DOHH2 (cell line): ENCODE measurements around the gene GSG1.
"Not testable (repeated sequence)": the region's sequence is repeated elsewhere in the genome, so short reads cannot be mapped to it uniquely, and the experiment has no call there.

Experiments used
- H3F3A ChIP-seq: fragments of 200-600 bp; sonication (generic), shearing (Covaris generic); 2 replicates; pipeline ENCODE4 v1.6.0; 2016; ENCODE audit warnings: antibody characterized with exemption, mild to moderate bottlenecking; ENCODE audit not compliant: control insufficient read depth, insufficient read depth
- H3K27ac ChIP-seq: fragments of 200-600 bp; sonication (generic); 2 replicates; pipeline ENCODE4 v1.5.1; 2014; ENCODE audit warnings: low read depth, mild to moderate bottlenecking, low read length, moderate library complexity
- H3K27me3 ChIP-seq: fragments of 200-600 bp; sonication (generic); 2 replicates; pipeline ENCODE4 v1.6.1; 2014; ENCODE audit warnings: mild to moderate bottlenecking, low read length, mixed read lengths; ENCODE audit not compliant: control insufficient read depth
- H3K36me3 ChIP-seq: fragments of 200-600 bp; sonication (generic); 2 replicates; pipeline ENCODE4 v1.6.1; 2014; ENCODE audit warnings: mild to moderate bottlenecking, low read length, moderate library complexity, mixed read lengths; ENCODE audit not compliant: control insufficient read depth
- H3K4me1 ChIP-seq: fragments of 200-600 bp; sonication (generic); 2 replicates; pipeline ENCODE4 v1.6.1; 2014; ENCODE audit warnings: mild to moderate bottlenecking, low read length, mixed read lengths; ENCODE audit not compliant: control insufficient read depth
- H3K4me2 ChIP-seq: fragments of 200-600 bp; sonication (generic); 2 replicates; pipeline ENCODE4 v1.6.0; 2014; ENCODE audit warnings: mild to moderate bottlenecking, low read length, moderate library complexity
- H3K4me3 ChIP-seq: fragments of 200-600 bp; sonication (generic); 2 replicates; pipeline ENCODE4 v1.5.1; 2014; ENCODE audit warnings: mild to moderate bottlenecking, low read length, mixed read lengths
- H3K79me2 ChIP-seq: fragments of 200-600 bp; sonication (generic); 2 replicates; pipeline ENCODE4 v1.6.1; 2014; ENCODE audit warnings: mild to moderate bottlenecking, low read length, mixed read lengths; ENCODE audit not compliant: control insufficient read depth
- H3K9me2 ChIP-seq: fragments of 200-600 bp; sonication (generic); replicated peaks from 2 replicates; pipeline ENCODE4 v1.6.1; 2014; ENCODE audit warnings: mild to moderate bottlenecking, low read length, mixed read lengths; ENCODE audit not compliant: control insufficient read depth
- H3K9me3 ChIP-seq: fragments of 200-600 bp; sonication (generic); 2 replicates; pipeline ENCODE4 v1.6.1; 2014; ENCODE audit warnings: antibody characterized with exemption, low read length, mixed read lengths; ENCODE audit not compliant: control insufficient read depth, insufficient read depth
- H4K20me1 ChIP-seq: fragments of 200-600 bp; sonication (generic); 2 replicates; pipeline ENCODE4 v1.6.0; 2014; ENCODE audit warnings: low read depth, mild to moderate bottlenecking, antibody characterized with exemption, low read length, moderate library complexity; ENCODE audit not compliant: control insufficient read depth, insufficient read depth
- CTCF ChIP-seq: fragments of 200-600 bp; sonication (generic); IDR thresholded peaks from one replicate; pipeline ENCODE4 v1.5.1; 2014; ENCODE audit warnings: antibody characterized with exemption, mild to moderate bottlenecking, low read depth, low read length; ENCODE audit not compliant: poor library complexity, severe bottlenecking
- EZH2phosphoT487 ChIP-seq: fragments of 200-600 bp; sonication (generic); IDR thresholded peaks from 2 replicates; pipeline ENCODE4 v1.6.1; 2017; ENCODE audit warnings: borderline replicate concordance, mild to moderate bottlenecking, antibody characterized with exemption, low read length, moderate library complexity, mixed read lengths

The GSG1 gene

GRCh38 chr12:13060581-13060980 lies 42.9 kb downstream of the GSG1 start:
- H3K27ac ChIP-seq, result no peak overlapping the region
- no peaks in the 10 kb centered on the region for H3K79me2 ChIP-seq
- no peak for TF ChIP-seq CTCF
- no peak for TF ChIP-seq EZH2phosphoT487
- H3K9me2 ChIP-seq, result no peaks in the 10 kb centered on the region
- no peaks in the 10 kb centered on the region for H3K36me3 ChIP-seq
- H4K20me1 ChIP-seq, result no peaks in the 10 kb centered on the region
- no peaks in the 10 kb centered on the region for H3F3A ChIP-seq
- no peaks in the 10 kb centered on the region for H3K27me3 ChIP-seq
- no peaks in the 10 kb centered on the region for H3K9me3 ChIP-seq
- no peak overlapping the region for H3K4me3 ChIP-seq
- H3K4me2 ChIP-seq, result no peak overlapping the region
- no peaks in the 10 kb centered on the region for H3K4me1 ChIP-seq

GRCh38 chr12:13053617-13054016 lies 49.9 kb downstream of the GSG1 start:
- H3K36me3 ChIP-seq, H3K79me2 ChIP-seq, H3F3A ChIP-seq, H3K27ac ChIP-seq, H3K4me2 ChIP-seq, H4K20me1 ChIP-seq, H3K9me2 ChIP-seq, H3K9me3 ChIP-seq, H3K4me1 ChIP-seq, H3K4me3 ChIP-seq, H3K27me3 ChIP-seq: not testable (repeated sequence)

GRCh38 chr12:13052421-13052820 lies 51.0 kb downstream of the GSG1 start:
- no peaks in the 10 kb centered on the region for H3K36me3 ChIP-seq
- TF ChIP-seq CTCF, result no peak
- no peak for TF ChIP-seq EZH2phosphoT487
- no peak overlapping the region for H3K4me3 ChIP-seq
- H3K9me3 ChIP-seq, result peaks cover 5% of the 10 kb centered on the region; the same call in 1 of the 2 replicates
- H3K27me3 ChIP-seq, result no peaks in the 10 kb centered on the region
- no peaks in the 10 kb centered on the region for H3K4me1 ChIP-seq
- H3K27ac ChIP-seq, result no peak overlapping the region
- H3F3A ChIP-seq, result no peaks in the 10 kb centered on the region
- no peaks in the 10 kb centered on the region for H3K9me2 ChIP-seq
- no peaks in the 10 kb centered on the region for H3K79me2 ChIP-seq
- no peak overlapping the region for H3K4me2 ChIP-seq
- H4K20me1 ChIP-seq, result no peaks in the 10 kb centered on the region

- Histone ChIP-seq H3K9me2 (no peaks in the 10 kb centered on the region), H3K27ac (no peak overlapping the region), H3K79me2 (no peaks in the 10 kb centered on the region), H3K9me3 (peaks cover 5% of the 10 kb centered on the region; the same call in 1 of the 2 replicates), H3K36me3 (no peaks in the 10 kb centered on the region), H3K4me3 (no peak overlapping the region), H3K4me2 (no peak overlapping the region), H3K4me1 (peaks cover 6% of the 10 kb centered on the region), H3K27me3 (no peaks in the 10 kb centered on the region; the same call in 1 of the 2 replicates), H4K20me1 (no peaks in the 10 kb centered on the region), H3F3A (no peaks in the 10 kb centered on the region)
- TF ChIP-seq CTCF, result no peak
- no peak for TF ChIP-seq EZH2phosphoT487
Measured at GRCh38 chr12:13049816-13050215, 53.7 kb downstream of the GSG1 start.
